Forelimb muscle (tissue), 1 donor: Measurements from ENCODE around the gene UPK2. TPM values are rescaled to one million over a fixed set of nuclear protein-coding genes. Genes with fewer than 3 reads are reported as not detected.
"Not testable (repeated sequence)": the region's sequence is repeated elsewhere in the genome, so short reads cannot be mapped to it uniquely, and the experiment has no call there.

Experiments
- DNase-seq: peaks from one replicate; pipeline ENCODE4 v3.0.0-alpha.2; 2013; ENCODE audit warnings: low read depth
- polyA plus RNA-seq: library from polyadenylated mRNA; unstranded; fragments of 120-200 nt; gene quantifications from one replicate; pipeline ENCODE4 v1.2.1, GENCODE V29; 2013; ENCODE audit not compliant: insufficient read length

The UPK2 gene
- polyA plus RNA-seq, 1 donor: 1.3 TPM

DNA sequence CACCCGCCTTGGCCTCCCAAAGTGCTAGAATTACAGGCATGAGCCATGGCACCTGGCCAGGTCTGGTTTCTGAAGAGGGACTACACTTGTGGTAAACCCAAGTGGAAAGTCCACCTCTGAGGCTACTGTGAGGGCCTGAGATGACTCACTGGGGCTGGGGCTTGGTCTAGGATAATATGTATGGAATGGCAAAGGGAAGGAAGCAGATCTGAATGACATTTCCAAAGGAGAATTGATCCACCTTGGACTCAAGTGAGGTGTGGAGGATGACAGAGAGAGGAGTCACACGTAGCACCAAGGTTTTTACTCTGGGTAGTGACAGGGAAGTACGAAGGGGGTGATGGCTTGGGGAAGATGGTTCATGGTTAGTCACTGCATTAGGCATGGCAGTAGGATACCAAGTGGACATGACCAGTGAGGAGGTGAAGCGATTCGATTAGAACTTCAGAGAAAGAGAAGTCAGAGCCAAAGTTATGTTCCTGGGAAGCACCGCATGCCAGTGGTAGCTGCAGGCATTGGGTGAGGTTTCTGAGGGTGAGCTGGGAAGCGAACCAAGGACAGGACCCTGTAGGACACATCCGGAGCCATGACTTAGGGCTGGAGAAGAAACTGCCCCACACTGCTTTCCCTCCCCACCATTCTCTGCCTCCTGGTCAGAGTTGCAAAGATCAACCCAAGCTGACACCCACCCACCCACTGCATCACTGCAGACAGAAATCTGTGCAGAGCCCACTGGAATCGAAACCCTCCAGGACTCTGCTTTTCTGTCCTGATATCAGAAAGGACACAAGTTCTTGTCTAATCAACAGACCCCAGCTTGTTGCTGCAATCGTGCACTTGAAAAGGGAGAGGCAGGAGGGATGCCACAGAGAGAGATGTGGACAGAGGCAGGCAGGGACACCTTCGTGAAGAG, 17.4 kb upstream of the UPK2 start:
- DNase-seq: no peak

DNA sequence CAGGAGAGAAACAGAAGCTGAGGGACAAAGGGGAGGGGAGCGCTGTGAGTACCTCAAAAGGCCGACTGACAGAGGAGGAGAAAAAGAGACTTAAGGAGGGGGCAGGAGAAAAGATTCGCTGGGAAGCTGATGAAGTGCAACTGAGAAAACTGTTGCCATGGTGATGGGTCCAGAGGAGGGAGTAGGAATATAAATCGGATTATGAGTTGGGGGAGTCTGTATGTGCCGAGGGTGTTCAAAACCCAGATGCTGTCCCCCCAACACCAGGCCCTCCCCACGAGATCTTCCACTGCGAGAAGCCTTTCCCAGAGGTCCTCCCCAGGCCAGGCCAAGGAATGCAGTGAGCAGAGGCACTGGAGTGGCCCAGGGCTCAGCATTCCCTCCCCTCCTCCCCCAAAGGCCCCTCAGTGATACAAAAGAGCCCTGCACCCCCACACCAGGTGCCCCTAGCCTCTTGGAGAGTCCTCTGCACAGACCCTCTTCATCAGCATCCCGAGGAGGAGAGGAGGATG, 16.6 kb upstream of the UPK2 start:
- DNase-seq: no peak

DNA sequence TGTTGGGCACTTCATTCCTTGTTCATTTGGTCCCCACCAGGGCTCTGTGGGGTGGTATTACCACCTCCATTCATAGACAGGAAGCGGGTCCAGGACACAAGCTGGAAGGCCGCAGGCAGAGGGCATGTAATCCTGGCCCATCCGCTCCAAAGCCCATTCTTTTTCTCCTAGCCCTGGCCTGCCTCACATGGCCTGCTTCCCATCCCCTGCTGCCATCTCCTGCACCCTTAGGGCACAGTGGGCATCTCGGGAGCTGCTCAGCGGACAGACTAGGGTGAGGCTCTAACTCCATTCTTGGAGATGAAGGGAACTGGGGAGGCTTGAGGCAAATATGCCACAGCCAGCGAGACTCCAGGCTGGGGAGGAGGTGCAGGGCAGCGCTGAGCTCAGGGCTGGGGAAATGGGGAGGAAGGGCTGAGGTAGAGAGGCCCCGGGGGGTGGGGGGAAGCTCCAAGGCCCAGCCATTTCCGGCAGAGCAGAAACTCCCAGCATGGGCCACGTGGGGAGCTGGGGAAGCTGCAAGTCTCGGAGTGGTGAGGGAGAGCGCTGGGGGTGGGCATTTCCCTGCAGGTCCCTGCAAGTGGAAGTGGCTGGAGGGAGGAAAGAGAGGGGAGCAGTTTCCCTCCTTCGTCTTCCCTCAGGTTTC, 16.0 kb upstream of the UPK2 start:
- DNase-seq: no peak

DNA sequence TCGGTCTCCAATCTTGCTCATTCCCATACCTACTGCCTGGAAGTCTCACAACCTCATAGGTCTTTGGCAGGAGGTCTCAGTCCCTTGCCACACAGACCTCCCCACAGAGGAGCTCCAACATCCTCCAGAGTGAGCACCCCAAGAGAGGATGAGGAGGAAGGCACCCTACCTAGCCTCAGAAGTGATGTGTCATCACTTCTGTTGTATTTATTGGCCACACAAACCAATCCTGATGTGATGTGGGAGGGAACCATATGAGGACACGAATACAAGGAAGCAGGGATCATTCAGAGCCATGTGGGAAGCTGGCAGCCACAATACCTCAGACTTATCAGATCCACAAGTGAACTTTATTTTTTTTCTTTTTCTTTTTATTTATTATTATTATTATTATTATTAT, 9.0 kb upstream of the UPK2 start:
- DNase-seq: no peak

DNA sequence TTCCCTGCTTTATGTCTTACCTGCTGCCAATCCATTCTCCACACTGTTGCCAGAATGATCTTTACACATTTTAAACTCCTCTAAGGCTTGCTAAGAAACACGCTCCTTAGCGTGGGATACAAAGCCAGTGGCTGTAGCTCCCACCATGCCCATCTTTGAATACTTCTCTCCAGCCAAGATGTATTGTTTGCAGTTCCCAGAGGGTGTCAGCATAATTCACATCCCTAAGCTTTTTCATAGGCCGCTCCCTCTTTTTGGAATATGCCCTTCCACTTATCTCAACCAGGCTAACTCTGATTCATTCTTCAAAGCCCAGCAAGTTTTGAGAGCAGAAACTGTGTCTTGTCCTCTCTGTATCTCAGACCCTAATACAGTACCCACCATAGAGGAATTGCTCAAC, 8.1 kb upstream of the UPK2 start:
- no peak for DNase-seq

DNA sequence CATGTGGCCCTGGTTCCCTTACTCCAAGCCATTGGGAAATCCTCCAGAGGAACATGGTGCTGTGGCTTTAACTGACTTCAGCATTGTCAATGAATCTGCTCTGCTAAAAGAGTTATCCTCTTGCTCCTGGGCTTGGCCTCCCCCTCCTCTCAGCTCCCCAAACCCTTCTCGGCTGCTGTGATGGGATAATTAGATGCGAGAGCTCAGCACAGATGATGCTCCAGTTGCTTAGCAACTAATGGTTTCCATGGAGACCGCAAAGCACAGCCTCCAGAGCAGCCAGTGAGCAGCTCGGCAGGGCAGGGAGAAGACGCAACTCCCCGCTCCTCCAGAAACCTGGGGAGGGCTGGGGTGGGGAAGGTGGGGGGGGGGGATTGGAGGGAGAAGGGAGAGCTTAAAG, 2.8 kb upstream of the UPK2 start:
- no peak for DNase-seq

DNA sequence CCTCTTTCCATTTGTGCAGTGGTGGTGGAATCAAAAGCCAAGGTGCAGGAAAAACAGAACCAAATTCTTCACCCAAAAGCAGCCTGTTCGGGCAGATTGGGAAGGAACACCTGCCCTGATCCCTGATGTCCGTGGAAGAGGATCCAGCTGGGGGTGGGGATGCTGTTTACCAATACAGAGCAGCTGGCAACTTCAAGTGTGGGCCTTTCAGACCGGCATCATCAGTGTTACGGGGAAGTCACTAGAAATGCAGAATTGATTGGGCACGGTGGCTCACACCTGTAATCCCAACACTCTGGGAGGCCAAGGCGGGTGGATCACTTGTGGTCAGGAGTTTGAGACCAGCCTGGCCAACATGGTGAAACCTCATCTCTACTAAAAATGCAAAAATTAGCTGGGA, 2.1 kb upstream of the UPK2 start:
- DNase-seq: not testable (repeated sequence)

DNA sequence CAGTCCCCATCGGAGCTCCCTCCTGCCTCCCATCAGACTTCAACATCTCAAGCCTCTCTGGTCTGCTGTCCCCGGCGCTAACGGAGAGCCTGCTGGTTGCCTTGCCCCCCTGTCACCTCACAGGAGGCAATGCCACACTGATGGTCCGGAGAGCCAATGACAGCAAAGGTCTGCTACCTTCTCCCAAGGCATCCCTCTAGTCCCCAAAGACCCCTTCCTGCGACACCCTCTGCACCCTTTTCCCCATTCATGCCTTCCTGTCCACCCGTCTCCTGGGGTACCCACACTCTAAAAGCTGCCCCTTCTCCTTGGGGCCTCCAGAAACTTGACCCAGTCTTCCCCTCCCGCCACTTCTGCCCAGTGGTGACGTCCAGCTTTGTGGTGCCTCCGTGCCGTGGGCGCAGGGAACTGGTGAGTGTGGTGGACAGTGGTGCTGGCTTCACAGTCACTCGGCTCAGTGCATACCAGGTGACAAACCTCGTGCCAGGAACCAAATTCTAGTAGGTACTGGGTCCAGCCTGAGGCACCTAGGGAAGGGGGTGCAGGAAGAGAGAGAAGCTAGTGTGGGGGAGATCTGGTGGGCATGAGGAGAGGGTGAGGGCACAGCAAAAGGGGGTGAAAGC, 860 bp downstream of the UPK2 start:
- DNase-seq: no peak

DNA sequence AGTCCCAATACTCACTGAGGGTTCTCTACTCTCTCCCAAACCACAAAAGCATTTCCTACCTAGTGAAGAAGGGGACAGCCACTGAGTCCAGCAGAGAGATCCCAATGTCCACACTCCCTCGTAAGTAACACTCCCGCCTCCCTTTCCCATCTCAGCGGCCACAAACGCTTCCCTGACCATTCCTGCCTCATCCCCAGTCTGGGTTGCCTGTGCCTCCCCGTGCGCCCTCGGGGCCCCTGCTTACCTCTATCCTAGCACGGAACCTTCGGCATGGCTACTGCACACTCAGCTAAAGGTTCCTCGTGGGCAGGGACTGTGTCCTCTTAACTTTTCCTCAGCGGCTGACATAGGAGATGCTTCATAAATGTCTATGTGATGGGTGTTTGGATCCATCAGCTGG, 1.5 kb downstream of the UPK2 start:
- DNase-seq: no peak

DNA sequence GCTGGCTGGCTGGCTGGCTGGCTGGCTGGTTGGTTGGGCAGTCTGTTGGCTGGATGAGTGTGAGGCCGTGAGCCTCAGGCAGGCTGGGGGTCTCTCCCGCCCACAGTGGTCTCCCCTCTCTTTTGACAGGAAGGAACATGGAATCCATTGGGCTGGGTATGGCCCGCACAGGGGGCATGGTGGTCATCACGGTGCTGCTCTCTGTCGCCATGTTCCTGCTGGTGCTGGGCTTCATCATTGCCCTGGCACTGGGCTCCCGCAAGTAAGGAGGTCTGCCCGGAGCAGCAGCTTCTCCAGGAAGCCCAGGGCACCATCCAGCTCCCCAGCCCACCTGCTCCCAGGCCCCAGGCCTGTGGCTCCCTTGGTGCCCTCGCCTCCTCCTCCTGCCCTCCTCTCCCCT, 1.9 kb downstream of the UPK2 start:
- DNase-seq: no peak

DNA sequence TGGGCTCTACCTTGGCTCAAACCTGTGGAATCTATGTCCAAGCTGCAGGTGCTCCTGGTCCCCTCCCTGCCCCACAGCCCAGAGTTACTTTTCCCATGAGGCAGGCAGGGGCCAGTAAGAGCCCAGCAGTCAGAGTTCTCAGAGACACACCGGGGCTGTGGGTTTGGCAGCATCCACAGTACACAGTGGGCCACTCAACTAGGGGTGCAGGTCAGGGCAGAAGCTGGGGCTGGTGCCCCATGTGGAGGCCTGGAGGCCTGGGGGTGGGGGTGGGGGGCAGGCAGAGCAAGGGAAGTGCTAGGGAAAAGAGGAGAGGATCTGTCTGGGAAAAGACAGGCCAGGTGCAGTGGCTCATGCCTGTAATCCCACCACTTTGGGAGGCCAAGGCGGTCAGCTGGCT, 2.5 kb downstream of the UPK2 start:
- DNase-seq: no peak

DNA sequence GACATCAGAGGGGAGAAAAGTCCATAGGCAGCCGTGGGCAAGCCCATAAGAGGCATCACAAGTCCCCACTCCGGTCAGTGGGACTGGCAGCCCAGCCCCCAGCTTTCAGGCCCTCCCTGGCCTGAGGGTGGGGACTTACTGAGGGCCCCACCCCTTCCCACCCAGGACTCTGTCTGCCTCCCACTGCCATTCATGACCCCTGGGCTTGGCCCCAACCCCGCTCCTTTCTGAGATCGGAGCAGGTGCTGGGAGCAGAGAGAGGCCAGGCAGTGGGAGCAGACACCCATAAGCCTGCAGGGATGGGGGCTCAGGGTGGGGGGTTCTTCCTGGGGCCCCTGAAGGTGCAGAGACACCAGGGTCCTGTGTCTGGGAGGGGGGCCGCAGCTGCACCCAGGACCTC, 5.1 kb downstream of the UPK2 start:
- no peak for DNase-seq

DNA sequence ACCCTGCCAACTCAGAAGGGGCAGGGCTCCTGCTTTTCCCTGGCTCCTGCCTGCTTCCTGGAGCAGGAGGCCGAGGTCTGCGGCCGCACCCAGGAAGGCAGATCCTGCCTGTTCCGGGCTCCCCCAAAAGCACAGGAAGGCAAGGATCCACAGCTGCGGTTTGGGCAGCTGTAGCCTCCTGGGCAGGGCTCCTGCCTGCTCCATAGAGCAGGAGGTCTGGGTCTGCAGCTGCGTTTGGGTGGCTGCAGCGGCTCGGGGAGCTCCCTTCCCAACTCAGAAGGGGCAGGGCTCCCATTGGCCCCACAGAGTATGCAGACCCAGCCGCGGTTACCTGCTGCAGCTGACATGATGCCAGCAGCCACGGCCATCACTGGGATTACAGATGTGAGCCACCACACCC, 5.5 kb downstream of the UPK2 start:
- no peak for DNase-seq

DNA sequence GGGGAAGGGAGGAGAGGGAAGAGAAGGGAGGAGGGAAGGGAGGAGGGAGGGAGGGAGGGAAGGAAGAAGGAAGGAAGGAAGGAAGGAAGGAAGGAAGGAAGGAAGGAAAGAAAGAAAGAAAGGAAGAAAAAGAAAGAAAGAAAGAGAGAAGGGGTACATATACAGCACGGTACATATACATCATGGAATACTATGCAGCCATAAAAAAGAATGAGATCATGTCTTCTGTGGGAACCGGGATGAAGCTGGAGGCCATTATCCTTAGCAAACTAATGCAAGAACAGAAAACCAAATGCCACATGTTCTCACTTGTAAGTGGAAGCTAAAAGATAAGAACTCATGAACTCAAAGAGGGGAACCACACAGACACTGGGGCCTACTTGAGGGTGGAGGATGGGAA, 13.4 kb downstream of the UPK2 start:
- DNase-seq: not testable (repeated sequence)

DNA sequence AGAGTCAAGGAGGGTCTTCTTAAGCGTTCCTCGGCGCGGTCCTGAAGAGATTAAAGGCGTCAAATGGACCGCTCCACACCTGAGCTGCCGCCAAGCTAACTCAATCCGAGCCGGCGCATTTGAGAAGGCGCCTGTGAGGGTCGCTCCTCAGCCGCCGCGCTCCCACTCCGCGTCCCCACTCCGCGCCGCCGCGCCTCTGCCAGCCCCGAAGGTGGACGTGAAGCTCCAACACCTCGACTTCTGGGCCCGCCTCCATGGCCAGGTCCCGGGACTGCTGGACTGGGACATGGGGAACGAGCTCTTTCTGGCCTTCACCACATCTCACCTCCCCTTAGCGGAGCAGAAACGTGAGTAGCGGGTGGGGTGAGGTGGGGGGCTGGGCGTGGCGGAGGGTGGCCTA, 15.5 kb downstream of the UPK2 start, which contains the start of gene FOXR1:
FOXR1 (plus strand) TSS at position 116 of the 400 bp plus-strand sequence; CDS start at position 287, 171 bp downstream.
- DNase-seq: no peak

DNA sequence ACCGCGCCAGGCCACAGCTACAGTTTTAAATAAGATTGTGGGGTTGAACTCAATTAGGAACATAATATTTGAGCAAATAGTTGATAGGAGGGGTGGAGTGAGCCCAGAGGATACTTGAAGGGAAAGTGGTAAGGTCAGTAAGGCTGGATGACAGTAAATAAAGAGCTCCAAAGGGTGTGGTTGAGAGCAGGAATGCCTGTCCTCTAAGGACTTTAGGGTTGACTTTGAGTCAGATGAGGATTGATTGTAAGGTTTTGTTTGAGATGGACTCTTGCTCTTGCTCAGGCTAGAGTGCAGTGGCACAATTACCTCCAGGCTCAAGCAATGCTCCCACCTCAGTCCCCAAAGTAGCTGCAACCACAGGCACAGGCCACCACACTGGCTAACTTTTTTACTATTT, 17.9 kb downstream of the UPK2 start:
- no peak for DNase-seq

DNA sequence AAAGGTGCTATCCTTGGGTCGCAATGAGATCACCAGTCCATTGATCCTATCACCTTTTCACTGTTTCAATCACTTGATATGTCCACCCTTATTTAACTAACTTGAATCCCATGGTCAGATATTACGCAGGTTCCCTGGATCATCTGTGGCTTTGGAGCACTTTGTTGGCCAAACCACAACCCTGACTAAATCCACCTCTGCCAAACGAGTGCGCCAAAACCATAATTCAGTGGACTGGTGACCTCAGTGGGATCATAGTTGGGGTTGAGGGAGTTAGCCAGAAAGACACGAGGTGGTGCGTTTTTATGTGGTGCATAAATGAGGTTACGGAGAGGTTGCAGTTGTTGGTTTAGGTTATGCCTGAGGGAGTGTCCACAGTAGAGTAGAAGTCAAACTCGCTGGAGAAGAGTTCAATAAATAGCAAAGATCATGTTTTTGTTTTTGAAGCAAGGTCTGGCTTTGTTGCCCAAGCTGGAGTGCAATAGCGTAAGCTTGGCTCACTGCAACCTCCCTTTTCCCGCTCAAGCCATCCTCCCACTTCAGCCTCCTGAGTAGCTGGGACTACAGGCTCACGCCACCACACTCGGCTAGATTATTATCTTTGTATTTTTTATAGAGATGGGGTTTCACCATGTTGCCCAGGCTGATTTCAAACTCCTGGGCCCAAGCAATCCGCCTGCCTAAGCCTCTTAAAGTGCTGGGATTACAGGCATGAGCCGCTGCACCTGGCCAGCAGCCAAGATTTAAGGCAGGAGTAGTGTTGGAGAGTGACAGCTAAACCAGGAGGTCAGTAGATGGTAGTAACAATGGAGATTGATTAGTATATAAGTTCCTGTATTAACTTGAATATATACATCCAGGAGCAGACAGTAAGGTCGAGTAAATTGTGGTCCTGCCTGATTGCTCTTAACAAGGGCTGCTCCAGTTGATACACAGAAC, 19.9 kb downstream of the UPK2 start:
- no peak for DNase-seq

DNA sequence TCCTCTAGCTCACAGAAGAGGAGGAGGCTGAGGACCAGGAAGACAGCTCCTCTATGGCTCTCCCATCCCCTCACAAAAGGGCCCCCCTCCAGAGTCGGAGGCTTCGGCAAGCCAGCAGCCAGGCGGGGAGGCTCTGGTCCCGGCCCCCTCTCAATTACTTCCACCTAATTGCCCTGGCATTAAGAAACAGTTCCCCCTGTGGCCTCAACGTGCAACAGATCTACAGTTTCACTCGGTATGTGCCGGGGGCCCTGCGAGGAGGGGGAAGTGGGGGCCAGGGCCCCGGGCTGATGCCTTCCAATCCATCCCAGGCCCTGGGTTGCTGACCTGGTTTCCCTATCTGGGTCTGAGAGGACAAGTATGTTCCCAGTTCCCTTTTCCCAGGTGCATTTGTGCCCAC, 23.3 kb downstream of the UPK2 start:
- no peak for DNase-seq

DNA sequence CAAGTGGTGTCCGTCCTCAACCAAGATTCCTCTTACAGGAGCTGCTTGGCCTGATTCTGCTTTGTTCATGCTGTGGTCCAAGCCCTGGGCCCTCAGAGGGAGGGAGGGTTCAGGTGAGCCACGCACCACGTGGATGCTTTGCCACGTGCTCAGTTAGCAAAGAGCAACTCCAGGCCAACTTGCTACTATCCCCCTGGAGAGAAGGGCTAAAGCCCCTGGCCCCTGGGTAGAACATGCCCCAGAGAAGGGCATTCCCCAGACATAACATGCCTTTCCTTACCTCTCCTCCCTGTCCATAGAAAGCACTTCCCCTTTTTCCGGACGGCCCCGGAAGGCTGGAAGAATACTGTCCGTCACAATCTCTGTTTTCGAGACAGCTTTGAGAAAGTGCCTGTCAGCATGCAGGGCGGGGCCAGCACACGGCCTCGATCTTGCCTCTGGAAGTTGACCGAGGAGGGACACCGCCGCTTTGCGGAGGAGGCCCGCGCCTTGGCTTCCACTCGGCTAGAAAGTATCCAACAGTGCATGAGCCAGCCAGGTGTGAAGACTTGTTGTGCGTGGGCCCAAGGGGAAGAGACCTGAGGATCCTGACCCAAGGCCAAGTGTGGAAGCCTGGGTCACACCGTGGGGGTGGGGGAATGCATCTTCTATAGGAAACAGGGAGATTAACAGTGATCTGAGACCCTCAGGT, 24.2 kb downstream of the UPK2 start:
- DNase-seq: no peak

DNA sequence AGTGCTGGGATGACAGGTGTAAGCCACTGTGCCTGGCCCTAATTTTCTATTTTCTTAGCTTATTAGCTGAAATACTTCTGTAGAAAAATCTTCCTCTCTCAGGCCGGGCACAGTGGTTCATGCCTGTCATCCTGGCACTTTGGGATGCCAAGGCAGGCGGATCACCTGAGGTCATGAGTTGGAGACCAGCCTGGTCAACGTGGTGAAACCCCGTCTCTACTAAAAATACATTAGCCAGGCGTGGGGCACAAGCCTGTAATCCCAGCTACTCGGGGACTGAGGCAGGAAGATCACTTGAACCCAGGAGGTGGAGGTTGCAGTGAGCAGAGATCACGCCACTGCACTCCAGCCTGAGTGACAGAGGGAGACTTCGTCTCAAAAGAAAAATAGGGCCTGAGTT, 28.2 kb downstream of the UPK2 start:
- DNase-seq: not testable (repeated sequence)

DNA sequence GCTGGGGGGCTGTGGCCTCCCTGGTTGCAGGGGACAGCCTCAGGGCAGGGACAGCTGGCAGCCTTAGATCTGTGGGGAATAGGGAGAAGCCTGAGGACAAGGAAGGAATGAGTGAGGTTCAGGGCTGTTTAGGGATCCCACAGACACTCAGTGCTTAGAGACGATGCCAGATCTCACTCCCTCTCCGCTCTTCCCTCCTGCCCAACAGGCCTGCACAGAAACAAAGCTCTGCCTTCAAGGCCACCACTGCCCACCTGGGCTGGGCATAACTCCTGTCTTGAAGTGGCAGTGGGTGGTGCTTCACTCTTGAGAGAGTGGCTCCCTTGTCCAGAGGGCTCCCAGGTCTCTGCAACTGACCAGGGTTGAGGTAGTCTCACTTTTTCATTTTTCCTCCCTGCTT, 28.7 kb downstream of the UPK2 start:
- DNase-seq: no peak
